HEK293T (cell line): ENCODE results near the gene MYOZ1.
"Not testable (repeated sequence)": the region's sequence is repeated elsewhere in the genome, so short reads cannot be mapped to it uniquely, and the experiment has no call there.

Experiments used
- CTCF ChIA-PET: fragments of 350-600 bp; formaldehyde crosslinking; extraction: SDS; loops from one replicate; lab custom pipeline; 2021; ENCODE audit warnings: antibody characterized with exemption, inconsistent platforms; lab: Yijun Ruan, JAX
- POLR2A ChIA-PET: fragments of 350-600 bp; formaldehyde crosslinking; extraction: SDS; loops from one replicate; lab custom pipeline; 2020; ENCODE audit warnings: antibody characterized with exemption, inconsistent platforms; lab: Yijun Ruan, JAX
- DNase-seq: peaks from one replicate; pipeline ENCODE4 v3.0.0; 2012; ENCODE audit warnings: mixed read lengths; ENCODE audit errors: extremely low spot score
- ARNT ChIP-seq: fragments of 450-650 bp; IDR thresholded peaks from 2 replicates; pipeline ENCODE4 v1.6.1; 2017; ENCODE audit warnings: mild to moderate bottlenecking
- BHLHE40 ChIP-seq: fragments of 450-650 bp; IDR thresholded peaks from 2 replicates; pipeline ENCODE4 v1.6.1; 2016; ENCODE audit warnings: mild to moderate bottlenecking, moderate library complexity, borderline replicate concordance
- CTBP1 ChIP-seq: fragments of 450-650 bp; IDR thresholded peaks from 2 replicates; pipeline ENCODE4 v1.6.1; 2016; ENCODE audit warnings: borderline replicate concordance
- ELF4 ChIP-seq: fragments of 450-650 bp; IDR thresholded peaks from 2 replicates; pipeline ENCODE4 v1.6.1; 2017; ENCODE audit warnings: antibody characterized with exemption
- FOXA1 ChIP-seq: fragments of 450-650 bp; IDR thresholded peaks from 2 replicates; pipeline ENCODE4 v1.6.1; 2016; ENCODE audit warnings: mild to moderate bottlenecking
- FOXK2 ChIP-seq: fragments of 450-650 bp; IDR thresholded peaks from 2 replicates; pipeline ENCODE4 v1.6.1; 2016; ENCODE audit warnings: mild to moderate bottlenecking
- FOXM1 ChIP-seq: fragments of 450-650 bp; IDR thresholded peaks from 2 replicates; pipeline ENCODE4 v1.6.1; 2017; ENCODE audit warnings: mild to moderate bottlenecking, borderline replicate concordance
- HDGF ChIP-seq: fragments of 450-650 bp; IDR thresholded peaks from 2 replicates; pipeline ENCODE4 v1.6.1; 2017; ENCODE audit warnings: antibody characterized with exemption, borderline replicate concordance
- L3MBTL2 ChIP-seq: fragments of 450-650 bp; conservative IDR thresholded peaks from 2 replicates; pipeline ENCODE4 v1.6.1; 2016; ENCODE audit warnings: mild to moderate bottlenecking
- LEF1 ChIP-seq: fragments of 450-650 bp; IDR thresholded peaks from 2 replicates; pipeline ENCODE4 v1.6.1; 2017; ENCODE audit warnings: mild to moderate bottlenecking, borderline replicate concordance
- NFRKB ChIP-seq: fragments of 450-650 bp; IDR thresholded peaks from 2 replicates; pipeline ENCODE4 v1.6.1; 2016; ENCODE audit warnings: mild to moderate bottlenecking, moderate library complexity
- PKNOX1 ChIP-seq: fragments of 450-650 bp; IDR thresholded peaks from 2 replicates; pipeline ENCODE4 v1.6.1; 2016
- SP1 ChIP-seq: fragments of 450-650 bp; IDR thresholded peaks from 2 replicates; pipeline ENCODE4 v1.6.1; 2017
- SUZ12 ChIP-seq: fragments of 450-650 bp; IDR thresholded peaks from 2 replicates; pipeline ENCODE4 v1.6.1; 2016; ENCODE audit warnings: mild to moderate bottlenecking
- TARDBP ChIP-seq: fragments of 450-650 bp; IDR thresholded peaks from 2 replicates; pipeline ENCODE4 v1.6.1; 2016
- ZNF384 ChIP-seq: fragments of 450-650 bp; IDR thresholded peaks from 2 replicates; pipeline ENCODE4 v1.6.1; 2016

MYOZ1 gene

GRCh38 chr10:73628405-73628804 lies 12.9 kb downstream of the MYOZ1 start:
- no peak for DNase-seq
- no peak for TF ChIP-seq SP1
- no peak for TF ChIP-seq FOXK2
- no peak for TF ChIP-seq BHLHE40
- no peak for TF ChIP-seq ELF4
- TF ChIP-seq HDGF = no peak
- CTCF ChIA-PET = interaction anchor here (0.7 kb wide), 1 partner anchor 9 kb away, joined by 3 read pairs; no protein-coding TSS in a partner anchor
- POLR2A ChIA-PET = interaction anchor here (0.5 to 2.6 kb wide), 3 partner anchors 9 to 940 kb away, joined by 3 to 10 read pairs (median 4); no protein-coding TSS in a partner anchor

- CTCF ChIA-PET = interaction anchor here (0.6 to 1.0 kb wide), 5 partner anchors 16 to 116 kb away, joined by 3 to 7 read pairs (median 3); no protein-coding TSS in a partner anchor
- POLR2A ChIA-PET = interaction anchor here (0.6 to 2.6 kb wide), 8 partner anchors 8 to 390 kb away, joined by 3 to 10 read pairs (median 3); partner anchors contain the start of gene MYOZ1
- DNase-seq = no peak
- TF ChIP-seq ELF4 = no peak
- TF ChIP-seq L3MBTL2 = no peak
- no peak for TF ChIP-seq FOXM1
Measured at GRCh38 chr10:73627300-73627699, 14.0 kb downstream of the MYOZ1 start.

- TF ChIP-seq TARDBP = peak; percentile 98
- TF ChIP-seq BHLHE40 = no peak
- no peak for TF ChIP-seq CTBP1
- no peak for TF ChIP-seq ZNF384
- peak; percentile 92 for TF ChIP-seq NFRKB
- TF ChIP-seq FOXK2 = no peak
- TF ChIP-seq FOXM1 = no peak
- TF ChIP-seq L3MBTL2 = peak; percentile 95
- no peak for TF ChIP-seq LEF1
- TF ChIP-seq FOXA1 = no peak
- no peak for TF ChIP-seq PKNOX1
- TF ChIP-seq HDGF = no peak
- TF ChIP-seq SUZ12 = no peak
- no peak for TF ChIP-seq ARNT
- peak; percentile 12; the same call in 1 of the 2 replicates for TF ChIP-seq SP1
- TF ChIP-seq ELF4 = peak; percentile 65
- DNase-seq = peak; percentile 95
- ChIA-PET POLR2A (interaction anchor here (0.6 to 2.2 kb wide), 23 partner anchors 8 to 375 kb away, joined by 3 to 9 read pairs (median 4); partner anchors contain the start of genes PPP3CB and USP54), CTCF (interaction anchor here (0.5 kb wide), 1 partner anchor 409 kb away, joined by 4 read pairs; no protein-coding TSS in a partner anchor)
Measured at GRCh38 chr10:73625884-73626752, 15.2 kb downstream of the MYOZ1 start.

GRCh38 chr10:73625004-73625883 lies 16.0 kb downstream of the MYOZ1 start:
- DNase-seq = peak; percentile 54
- TF ChIP-seq HDGF = no peak
- no peak for TF ChIP-seq FOXK2
- TF ChIP-seq CTBP1 = no peak
- no peak for TF ChIP-seq SP1
- TF ChIP-seq L3MBTL2 = no peak
- TF ChIP-seq LEF1 = no peak
- TF ChIP-seq FOXM1 = no peak
- no peak for TF ChIP-seq TARDBP
- no peak for TF ChIP-seq PKNOX1
- ChIA-PET CTCF (interaction anchor here (0.9 kb wide), 1 partner anchor 39 kb away, joined by 3 read pairs; no protein-coding TSS in a partner anchor), POLR2A (interaction anchor here (0.6 to 2.2 kb wide), 24 partner anchors 9 to 373 kb away, joined by 3 to 9 read pairs (median 4); partner anchors contain the start of genes MRPS16, PPP3CB and USP54)

- POLR2A ChIA-PET = no interaction called here
Measured at GRCh38 chr10:73623056-73623455, 18.2 kb downstream of the MYOZ1 start.

GRCh38 chr10:73620974-73621373 lies 20.3 kb downstream of the MYOZ1 start:
- POLR2A ChIA-PET, DNase-seq, CTCF ChIA-PET: not testable (repeated sequence)

More at GRCh38 chr10:73623056-73623455, 18.2 kb downstream of the MYOZ1 start:
- CTCF ChIA-PET = no interaction called here
- no peak for DNase-seq
- no peak for TF ChIP-seq ZNF384
- no peak for TF ChIP-seq PKNOX1
- TF ChIP-seq LEF1 = no peak
- TF ChIP-seq FOXM1 = no peak
- TF ChIP-seq SUZ12 = no peak
- no peak for TF ChIP-seq HDGF
- TF ChIP-seq BHLHE40 = no peak
- TF ChIP-seq NFRKB = no peak

GRCh38 chr10:73617143-73617542 lies 24.1 kb downstream of the MYOZ1 start:
- POLR2A ChIA-PET = interaction anchor here (1.4 kb wide), 1 partner anchor 10 kb away, joined by 4 read pairs; no protein-coding TSS in a partner anchor
- CTCF ChIA-PET = not testable (repeated sequence)

More at GRCh38 chr10:73617143-73617542, 24.1 kb downstream of the MYOZ1 start:
- DNase-seq = not testable (repeated sequence)
